HG03565 (cell line): Measurements from ENCODE around the gene FMNL3.

ENCODE experiments used
- ATAC-seq: cut with Tn5 transposase; IDR thresholded peaks from one replicate; pipeline ENCODE4 v1.9.1; 2021; ENCODE audit warnings: mild to moderate bottlenecking, moderate library complexity; ENCODE audit not compliant: unreplicated experiment

Gene FMNL3

DNA sequence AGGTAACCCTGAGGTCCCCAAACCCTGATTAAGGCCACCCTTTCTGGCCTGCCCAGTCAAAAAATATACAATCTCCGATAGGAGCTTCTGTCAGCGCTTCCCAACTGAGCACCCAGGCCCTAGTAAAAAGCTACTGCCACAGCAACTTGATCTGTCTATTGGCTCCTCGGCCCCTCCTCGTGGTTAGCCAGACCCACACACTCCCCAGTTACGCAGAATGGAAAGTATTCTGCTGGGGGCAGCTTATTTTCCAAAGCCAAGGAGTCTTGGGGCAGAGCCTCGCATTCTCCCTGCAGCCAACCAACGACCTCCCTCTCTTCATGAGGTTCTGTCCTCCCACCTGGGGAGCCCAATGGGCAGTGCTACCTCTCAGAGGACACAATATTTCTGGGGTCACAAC is 32.1 kb downstream of the FMNL3 start:
- no peak for ATAC-seq

DNA sequence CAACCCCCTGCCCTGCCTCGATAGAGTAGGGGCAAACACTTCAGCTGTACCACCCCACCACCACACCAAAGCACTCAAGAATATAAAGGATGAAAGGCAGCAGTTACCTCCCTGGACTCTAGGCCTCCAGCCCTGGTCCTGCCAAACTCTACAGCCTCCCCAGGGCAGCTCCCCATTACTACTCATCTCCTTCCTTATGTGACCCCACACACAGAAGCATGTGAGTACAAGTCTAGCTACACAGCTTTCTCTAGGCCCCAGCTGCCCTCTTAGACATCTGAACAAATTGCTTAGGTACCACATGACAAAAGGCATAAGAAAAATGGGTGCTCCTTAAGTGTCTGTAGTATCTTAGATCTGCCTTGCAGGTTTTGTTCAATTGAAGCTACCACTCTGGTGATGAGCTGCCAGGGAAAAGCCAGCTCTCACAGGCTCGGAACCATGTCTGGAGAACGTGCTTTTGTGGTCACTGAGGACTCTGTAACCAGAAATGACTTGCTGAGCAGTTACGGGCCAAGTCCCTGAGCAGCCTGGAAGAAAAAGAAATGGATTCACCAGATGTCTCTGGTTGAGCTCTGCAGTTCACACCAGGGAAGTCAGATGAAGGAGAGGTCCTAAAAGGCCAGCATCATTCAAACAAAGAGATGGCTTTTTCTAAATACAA is 32.8 kb downstream of the FMNL3 start:
- no peak for ATAC-seq

DNA sequence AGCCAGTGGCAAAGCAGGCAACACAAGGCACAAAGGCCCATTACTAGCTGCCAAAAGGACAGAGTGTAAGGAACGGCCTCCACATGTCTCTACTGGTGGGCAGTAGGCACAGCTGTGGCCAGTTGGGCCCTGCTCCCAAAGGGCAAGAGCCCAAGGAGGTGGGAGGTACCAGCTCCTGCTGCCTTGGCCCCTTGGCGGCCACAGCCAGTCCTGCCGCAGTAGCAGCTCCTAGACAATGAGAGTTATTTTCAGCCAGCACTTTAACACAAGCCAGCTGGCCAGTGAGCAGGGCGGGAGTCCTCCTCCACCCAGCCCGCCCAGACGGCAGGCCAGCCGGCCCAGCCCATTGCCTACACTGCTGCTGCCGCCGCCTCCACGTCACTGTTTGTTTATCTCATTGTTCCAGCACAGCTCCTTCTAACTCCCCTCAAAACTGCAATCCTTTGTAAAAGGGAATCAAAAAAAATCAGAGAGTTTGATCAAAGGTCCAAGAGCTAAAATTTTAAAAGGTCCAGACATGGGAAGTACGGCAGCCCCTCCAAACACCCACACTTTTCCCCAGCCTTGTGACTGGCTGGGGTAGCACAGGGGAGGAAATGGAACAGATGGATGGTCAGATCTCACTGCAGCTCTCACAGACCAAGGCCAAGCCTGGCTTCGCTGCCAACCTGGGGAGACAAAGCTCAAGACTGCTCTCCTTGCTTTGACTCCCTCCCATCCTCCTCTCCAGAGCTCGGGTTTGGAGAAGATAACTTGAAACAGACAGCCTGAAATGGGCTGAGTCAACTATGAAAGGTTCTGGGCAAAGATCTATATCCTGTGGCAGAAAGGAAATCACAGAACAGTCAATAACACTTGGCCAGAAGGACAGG is 33.5 kb downstream of the FMNL3 start:
- ATAC-seq: no peak

DNA sequence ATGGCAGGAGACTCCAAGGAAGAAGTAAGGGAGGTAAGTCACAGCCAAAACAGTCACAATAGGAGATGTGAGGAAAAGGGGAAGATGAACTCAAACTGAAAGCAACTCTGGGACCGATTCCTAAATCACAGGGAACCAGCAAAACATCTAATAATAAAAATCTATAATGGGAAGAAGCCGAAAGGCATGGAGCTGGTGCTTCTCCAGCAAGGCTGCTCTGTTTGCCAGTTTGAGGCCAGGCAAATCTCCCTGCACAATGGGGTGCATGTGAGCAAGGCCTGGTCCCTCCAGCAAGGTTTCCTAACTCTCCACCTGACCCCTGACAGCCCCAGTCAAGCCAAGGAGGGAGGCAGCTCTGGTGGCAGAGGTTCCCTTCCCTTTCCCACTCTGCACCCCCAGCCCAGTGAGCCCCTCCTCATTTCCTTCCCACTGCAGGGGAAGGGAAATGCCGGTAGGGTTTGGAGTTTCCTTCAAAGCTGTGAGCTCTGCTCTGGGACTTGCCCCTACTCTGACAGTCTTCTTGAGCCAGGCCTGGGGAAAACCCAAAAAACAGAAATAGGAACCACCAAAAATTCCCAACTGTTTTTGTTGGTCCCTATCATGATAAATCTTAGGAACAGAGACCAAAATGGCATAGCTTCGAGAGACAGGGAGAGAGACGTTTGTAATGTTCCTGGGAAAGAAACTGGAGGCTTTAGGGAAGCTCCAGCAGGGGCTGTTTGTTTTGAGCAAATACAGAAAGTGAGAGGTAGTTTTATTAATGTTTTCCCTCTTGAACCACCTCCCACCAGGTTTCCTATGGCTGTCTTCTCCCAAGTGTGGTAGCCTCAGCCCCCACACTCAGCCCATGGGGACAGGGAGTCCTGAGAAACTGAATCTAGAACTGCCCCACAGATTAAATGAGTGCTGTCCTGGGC is 34.6 kb downstream of the FMNL3 start:
- no peak for ATAC-seq

DNA sequence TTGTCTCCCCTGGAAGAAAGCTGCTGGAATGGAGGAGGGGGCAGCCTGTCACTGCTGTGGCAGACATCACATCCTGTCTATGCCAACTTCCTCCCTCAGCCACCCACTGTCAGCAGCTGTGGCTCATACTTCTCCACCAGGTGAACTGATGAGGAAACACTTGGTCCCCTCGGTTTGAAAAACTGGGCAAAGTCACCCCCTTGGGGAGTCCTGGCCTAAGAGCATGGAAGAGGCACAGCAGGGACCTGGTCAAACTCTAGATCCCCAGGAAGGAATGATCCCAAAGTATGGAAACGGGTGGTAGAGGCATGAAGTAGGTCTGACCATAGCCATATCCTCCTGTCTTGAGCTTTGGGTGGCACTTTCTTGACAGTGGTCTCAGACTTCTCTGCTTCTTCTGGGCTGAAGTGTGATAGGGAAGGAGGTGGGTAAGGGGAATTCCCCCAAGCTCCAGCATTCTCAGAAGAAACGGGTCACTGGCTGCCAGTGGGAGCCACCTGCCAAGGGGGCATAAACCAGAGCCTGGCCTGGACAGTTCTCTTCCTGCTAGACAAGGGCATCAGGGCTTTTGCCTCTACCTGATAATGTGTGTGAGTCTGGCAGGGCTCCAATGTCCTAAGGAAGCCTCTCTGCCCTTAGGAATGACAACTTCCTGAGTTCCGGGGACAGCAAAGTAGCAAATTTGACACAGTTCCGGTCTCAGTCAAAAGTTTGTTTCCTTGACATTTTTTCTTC is 36.0 kb downstream of the FMNL3 start:
- ATAC-seq: no peak

DNA sequence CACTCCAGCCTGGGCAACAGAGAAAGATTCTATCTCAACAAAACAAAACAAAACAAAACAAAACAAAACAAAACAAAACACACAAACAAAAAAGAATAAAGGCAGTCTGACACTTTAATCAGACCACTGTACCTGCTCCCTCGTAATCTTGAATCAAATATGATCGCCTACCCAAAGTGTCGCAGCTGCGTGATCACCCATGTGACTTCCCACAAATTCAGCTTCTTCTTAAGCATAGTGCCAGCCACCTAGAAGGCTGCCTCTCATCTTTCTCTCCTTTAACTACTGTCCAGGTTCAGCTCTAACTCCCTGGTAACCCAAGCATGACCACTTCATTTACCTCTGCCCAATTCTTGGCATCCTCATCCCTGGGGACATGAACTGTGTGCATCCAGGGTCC is 37.4 kb downstream of the FMNL3 start:
- ATAC-seq: no peak

DNA sequence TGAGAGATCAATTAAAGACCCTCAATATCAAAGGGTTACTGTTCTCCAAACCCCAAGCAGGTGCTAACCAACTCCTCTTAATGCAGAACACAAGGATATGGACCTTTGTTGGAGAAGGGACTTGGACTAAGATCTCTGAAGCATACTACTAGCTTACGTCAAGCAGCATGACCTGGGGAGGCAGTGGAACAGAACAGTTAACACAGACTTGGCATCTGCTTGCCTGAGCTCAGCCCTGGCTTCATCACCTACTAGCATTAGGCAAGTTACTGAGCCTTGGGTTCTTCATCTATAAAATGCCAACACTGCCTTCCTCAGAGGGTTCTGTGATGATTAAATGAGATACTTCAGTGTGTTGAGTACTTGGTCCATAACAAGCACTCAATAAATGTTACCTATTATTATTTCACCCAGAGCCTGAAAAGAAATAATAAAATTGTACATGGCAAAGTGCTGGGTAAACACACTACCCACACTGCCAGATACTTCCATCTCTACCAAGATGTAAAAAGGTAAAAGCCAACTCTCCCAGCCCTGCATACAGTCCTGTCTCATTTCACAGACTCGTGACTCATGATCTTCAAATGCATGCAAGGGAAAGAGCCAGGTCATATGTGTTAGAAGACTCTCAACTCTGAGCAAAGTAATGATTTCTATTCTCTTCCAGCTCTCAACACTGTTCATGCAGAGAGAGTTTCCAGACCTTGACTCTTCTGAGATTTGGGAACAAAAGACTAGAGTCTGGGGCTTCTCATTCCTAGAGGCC is 39.7 kb downstream of the FMNL3 start:
- ATAC-seq: no peak

DNA sequence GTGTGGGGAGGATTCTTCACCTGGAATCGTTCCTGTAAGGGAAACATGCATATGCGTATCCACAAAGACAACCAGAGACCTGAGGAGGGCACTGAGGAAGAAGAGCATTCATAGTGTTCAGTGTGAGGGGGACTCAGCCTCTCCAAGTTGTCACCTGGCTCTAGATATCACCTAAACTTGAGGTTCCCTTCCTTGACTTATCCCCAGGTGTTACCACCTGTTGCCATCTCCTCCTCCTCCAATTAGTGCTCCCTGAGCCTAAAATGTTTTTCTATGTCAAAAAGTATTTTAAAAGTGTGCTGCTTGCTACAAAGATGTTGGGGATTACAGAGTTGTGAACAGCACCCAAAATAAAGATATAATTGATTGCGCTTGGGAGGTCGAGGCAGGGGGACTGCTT is 41.0 kb downstream of the FMNL3 start:
- no peak for ATAC-seq

DNA sequence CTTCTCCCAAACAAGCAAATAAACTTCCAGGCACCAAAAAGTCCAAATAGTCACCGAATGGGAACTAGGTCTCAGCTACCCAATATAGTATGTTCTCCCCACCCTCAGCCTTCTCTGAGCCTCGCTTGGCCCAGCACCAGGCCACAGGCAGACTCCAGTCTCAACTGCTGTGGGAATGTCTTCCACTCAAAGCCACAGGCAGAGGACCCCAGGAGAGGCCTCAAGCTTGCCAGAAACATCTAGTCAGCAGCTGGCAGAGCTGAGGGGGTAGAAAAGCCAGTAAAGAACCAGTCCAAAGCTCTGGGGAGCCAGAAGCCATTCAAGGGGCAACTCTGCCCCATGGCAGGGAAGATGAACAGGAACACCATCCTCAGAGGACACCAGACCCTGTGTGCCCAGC is 41.8 kb downstream of the FMNL3 start:
- no peak for ATAC-seq

DNA sequence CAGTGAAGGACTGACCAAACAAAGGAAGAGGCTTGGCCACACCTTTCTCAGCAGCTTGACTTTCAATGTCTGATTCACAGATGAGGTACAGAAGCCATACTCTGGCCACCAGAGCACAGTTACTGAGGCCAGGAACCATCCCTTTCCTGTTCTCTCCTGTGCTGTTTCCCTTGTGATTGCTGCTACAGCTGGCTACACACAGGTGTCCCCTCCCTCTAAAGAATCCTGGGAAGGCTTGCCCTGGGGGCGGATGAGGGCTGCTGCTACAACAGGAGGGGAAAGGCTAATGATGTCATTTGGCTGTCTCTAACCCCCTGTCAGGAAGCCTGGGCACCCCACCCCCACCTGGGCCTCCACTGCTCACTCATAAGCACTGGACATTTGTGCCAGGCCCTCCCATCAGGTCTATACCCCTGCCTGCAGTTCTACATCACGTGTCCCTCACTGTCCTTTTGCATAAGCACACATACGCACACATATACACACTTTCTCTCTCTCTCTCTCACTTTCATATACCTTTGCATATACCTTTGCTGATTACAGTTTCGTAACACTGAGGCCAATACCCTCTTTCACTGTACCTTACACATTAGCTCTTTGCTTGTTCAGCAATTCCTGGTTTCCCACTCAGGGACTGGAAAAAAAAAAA is 42.5 kb downstream of the FMNL3 start:
- ATAC-seq: peak; percentile 42

DNA sequence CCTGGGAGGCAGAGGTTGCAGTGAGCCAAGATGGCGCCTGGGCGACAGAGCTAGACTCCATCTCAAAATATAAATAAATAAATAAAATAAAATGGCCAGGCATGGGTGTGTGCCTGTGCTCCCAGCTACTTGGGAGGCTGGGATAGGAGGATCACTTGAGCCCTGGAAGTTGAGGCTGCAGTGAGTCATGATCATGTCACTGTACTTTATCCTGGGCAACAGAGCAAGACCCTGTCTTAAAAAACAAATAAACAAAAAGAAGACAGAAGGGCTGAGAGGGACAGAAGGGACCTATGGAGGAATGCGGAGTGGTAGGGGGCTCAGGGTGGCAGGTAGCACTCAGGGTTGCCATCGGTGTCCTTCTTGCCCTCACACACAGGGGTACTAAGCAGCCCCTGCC is 43.0 kb downstream of the FMNL3 start:
- no peak for ATAC-seq

DNA sequence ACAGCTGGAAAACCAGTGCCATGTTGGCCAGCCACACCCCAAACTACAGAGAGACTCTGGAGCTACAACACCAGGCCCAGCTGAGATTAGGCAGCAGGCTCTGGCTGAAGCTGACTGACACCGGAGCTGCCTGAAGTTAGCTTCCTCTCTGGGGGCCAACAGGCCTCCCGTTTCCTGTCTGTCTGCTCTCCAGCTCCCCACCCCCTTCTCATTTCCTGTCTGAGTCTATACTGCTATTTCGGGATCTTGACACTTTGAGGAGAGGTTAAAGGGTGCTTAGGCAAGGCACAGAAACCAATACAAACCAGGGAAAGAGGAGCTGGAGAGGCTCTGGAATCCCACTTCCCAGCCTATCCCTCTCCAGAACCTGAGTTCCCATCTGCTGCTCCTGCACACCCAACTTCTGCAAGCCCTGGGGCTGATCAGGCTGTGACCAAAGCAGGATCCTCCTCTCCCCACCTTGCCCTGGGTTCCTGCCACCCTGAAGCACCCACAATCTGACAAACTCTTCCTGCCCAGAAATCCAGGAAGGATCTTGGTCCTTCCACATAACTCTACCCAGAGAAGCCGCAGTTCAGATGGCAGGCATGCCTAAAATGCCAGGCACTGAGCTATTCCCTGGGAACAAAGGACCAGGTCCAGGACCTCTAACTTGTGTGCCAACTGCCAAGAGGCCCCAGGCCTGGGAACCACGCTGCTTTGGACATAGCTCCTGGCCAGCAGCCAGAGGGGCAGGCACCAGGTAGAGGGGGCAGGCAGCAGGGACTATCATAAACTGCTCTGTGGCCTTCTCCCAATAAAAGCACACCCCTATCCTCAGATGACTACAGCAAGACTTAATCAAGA is 44.0 kb downstream of the FMNL3 start:
- peak; percentile 55 for ATAC-seq

DNA sequence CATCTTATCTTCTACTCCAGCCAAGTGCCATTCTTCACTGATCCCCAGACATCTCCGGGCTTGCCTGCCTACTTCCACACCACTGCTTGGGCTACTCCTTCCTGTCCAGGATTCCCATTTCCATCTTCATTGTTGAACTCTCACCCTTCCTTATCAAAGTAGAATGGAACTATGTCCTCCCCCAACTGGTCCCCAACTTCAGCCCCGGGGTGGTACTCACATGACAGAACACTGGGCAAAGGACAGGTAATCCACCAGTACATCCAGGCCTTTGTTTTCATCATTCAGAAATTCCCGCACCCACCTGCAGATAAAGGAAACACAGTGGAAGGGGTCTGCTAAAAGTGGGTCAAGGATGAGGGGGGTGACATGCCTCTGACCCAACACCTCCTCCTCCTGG is 45.5 kb downstream of the FMNL3 start:
- ATAC-seq: no peak

DNA sequence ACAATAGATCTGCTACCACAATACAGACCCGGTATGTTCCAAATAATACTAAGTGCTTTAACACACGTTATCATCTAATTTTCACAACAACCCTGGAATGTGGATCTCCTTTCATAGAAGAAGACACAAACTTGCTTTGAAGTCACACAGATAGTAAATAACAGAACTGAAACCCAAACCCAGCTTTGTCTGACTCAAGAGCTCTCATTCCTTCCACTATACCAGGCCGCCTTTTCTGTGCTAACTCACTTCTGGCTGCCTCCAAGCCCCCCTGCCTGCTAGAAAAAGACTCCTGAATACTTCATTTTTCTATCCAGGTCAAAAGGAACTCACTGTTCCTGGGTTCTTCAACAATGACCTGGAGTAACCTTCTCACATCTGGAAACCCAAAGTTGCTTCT is 46.0 kb downstream of the FMNL3 start:
- peak; percentile 38 for ATAC-seq

DNA sequence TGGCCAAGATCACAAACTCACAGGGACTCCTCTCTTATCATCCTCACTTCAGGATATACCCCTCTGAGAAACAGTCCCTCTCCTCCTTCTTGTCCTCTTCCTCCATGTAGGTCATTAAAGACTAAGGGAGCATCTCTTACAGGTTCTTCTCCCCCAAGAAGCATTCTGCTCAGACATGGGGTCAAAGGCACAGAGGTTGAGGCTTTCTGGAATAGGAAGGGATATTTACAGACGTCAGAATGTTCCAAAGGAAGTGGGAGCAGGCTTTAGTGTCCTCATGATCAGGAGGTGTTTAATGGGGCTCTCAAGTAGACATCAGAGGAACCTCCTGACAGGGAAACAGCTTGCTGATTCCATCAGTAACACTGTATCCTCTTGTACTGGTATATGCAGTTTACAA is 47.5 kb downstream of the FMNL3 start:
- ATAC-seq: no peak

DNA sequence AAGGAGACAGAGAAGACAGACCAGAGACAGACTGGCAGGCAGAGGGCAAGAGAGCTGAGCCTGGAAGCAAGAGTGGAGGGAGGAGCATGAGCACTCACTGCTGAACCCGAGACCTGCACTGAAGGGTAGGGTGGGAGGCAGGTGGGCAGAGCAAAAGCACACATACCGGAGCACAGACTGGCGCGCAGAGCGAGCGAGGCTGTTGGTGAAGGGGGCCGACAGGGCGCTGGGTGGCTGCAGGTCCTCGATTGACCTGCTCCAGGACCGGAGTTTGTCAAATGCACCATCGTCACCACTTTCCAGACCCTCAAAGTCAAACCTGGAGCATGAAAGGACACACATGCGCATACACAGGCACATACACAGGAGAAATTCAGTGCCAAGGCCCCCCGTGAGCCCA is 48.9 kb downstream of the FMNL3 start:
- no peak for ATAC-seq

DNA sequence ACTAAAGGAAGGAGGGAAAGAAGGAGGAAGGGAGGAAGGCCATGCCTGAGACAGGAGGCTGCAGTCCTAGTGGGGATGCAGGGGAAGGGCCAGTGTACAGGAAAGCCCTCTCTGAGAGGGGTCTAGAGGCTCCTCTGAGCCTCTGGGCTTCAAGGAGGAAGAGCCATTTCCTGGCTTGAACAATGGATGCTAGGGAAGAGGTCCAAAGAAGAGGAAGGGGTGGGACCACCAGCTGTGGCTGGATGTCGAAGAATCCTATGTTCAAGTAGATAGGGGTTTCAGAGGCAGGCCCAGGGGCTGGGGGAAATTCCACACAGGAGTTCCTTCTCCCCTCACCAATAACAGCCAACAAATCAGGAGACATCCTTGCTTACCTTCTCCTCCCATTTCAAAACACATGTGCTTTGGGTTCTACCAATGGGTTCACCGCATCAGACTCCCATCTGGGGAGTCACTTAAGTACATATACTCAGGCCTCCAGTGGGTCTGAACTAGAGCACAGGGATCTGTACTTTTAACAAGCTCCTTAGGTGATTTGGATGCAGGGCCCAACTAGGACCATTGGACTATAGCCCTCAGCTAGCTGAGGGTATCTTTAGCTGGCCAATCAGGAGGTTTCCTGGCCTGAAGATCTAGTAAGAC is 51.5 kb downstream of the FMNL3 start:
- no peak for ATAC-seq

DNA sequence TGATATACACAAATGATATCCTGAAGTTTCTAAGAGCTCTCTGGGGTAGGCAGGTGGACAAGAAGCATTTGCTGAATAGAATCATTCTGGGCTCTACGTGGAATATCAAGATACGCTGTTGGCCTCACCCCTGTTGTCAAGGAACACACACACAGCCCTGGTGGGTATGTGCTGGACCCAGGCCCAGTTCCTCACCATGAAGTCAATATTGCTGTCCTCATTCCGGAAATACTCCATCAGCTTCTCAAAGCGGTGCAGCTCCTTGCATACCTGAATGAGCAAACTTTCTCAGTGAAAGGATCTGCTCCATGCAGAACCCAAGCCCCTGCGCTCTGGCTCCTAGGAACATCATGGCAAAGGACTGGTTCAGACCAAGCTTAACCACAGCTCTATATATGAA is 52.5 kb downstream of the FMNL3 start:
- ATAC-seq: no peak
